GM18873 (cell line): ENCODE results near the gene ETS2.

Source experiments
- ATAC-seq: cut with Tn5 transposase; IDR thresholded peaks from one replicate; pipeline ENCODE4 v1.9.1; 2021; ENCODE audit warnings: mild to moderate bottlenecking, moderate library complexity, moderate number of reproducible peaks; ENCODE audit not compliant: unreplicated experiment, low FRiP score

The ETS2 gene

DNA sequence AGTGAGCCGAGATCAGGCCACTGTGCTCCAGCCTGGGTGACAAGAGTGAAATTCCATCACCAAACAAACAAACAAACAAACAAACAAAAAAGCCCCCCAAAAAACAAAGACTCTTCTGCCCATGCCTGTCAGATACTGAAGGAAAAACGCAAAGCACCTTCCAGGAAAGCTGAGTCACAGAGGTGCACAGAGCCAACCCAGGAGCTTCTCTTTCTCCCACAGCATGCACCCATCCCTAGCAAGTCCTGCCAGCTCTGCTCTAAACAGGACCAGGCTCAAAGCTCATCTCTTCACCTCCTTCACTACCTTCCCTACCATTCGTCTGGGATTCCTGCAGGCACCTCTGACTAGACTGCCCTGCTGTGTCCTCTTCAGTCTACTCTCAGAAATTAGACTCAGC is 46.5 kb downstream of the ETS2 start:
- ATAC-seq: no peak

DNA sequence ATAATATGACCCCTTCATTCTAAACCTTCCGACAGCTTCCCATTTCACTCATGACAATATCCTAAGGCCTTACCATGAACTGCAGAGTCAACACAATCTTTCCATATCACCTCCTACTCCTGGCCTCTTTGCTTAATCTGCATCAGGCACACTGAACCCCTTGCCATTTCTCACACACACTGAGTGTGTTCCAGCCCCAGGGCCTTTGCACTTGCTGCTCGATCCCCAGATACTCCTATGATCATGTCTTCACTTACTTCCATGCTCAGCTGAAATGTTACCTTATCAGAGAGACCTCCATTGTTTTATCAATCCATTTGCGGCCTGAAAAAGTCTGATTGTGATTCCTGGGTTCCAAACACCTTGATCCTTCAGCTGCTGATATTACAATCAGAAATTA is 47.0 kb downstream of the ETS2 start:
- no peak for ATAC-seq

DNA sequence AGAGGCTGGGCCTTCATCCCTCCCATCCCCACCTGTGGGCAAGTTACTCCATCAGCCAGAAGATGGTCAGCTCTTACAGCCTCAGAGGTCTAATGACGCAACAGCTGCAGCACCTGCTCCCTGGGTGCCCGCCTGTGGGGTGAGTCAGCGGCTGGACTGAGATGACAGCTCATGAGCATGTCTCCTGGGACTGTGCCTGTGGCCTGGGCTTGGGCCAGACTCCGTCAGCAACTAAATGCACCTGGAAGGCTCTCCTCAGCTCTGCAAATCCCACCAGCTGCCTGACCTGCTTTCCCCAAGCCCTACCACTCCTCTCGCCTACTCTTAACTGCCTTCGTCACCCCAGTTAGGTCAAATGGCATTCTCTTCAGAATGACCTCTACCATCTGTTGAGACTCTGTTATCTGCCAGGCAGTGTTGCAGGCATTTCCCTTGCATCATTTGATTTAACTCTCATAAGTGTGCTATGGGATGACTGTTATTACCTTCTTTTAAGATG is 47.7 kb downstream of the ETS2 start:
- ATAC-seq: no peak

DNA sequence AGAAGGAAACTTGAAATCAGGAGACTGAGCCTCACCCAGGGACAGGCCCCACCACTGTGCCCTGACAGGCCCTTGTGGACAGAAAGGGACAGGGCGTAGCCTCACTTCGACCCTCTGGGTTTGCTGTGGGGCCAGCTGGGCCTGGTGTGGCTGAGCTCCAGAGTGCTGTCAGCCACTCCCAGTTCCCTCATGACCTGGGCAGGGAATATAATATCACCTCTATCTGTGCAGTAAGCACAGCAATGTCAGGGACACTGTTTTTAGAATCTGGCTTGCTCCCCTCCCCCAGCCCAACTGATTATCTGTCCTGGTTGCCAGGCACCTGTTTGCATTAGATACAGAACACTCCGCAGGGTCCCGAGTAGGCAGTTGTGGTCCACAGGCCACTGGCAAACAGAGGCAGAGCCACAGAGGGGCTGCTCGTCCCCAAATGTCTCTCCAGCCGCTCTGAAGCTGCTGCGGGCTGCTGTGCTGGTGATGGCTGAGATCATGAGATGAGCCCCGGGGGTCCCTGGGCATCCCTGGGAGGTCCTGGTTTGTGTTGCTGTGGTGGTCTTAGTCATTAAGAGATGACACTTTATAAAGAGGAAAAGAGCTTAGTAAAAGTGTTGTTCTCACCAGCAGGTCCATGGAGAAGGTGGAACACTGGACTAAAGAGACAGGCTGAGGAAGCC is 51.6 kb downstream of the ETS2 start:
- ATAC-seq: no peak

DNA sequence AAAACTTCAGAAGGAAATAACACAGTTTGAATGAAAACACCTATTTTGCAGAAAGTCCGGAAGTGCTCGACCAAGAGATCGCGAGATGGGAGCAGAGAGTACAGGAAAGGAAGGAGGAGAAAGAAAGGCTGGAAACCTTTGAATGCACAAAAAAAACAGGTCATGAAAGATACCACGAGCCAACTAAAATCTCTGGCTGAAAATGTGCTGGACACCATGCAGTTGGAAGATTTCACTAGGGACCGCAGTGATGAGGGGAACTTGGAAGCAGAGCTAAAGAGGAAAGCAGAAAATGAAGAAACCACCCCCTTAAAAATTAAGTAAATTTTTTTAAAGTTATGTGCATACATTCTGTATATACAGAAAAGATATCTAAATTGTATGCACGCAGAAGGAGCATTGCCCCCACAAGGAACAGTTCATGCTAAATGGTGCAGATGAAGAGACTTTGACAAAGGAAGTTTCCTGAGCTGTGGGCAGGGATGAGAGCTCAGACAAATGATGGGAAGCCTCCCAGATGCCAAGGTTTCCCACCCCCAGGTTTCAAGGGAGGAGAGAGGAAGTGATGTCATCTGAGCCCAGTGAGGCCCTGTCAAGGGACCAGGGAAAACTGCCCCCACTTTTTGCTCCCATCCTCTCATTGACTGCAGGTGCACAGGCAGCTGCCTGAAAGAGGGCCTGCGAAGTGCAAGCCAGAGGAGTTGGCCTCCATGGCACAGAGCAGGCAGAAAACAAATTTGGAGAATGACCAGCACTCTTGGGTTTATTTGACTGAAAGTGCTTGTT is 52.5 kb downstream of the ETS2 start:
- ATAC-seq: no peak

DNA sequence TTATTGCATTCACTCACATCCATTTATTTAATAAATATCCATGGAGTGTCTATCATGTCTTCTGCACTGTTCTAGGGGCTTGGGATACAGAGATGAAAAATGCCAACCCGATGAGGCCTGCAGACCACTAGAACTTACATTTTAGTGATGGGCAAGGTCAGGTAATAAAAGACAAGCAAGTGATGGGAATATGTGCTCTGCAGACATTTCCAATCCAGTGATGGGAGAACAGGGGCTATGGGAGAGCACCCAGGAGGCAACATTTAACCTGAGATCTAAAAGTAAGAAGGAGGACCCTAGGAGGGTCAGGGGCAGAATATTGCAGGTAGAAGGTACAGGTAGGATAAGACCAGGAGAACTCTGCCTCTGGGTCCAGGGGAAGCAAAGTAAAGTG is 53.1 kb downstream of the ETS2 start:
- ATAC-seq: no peak

DNA sequence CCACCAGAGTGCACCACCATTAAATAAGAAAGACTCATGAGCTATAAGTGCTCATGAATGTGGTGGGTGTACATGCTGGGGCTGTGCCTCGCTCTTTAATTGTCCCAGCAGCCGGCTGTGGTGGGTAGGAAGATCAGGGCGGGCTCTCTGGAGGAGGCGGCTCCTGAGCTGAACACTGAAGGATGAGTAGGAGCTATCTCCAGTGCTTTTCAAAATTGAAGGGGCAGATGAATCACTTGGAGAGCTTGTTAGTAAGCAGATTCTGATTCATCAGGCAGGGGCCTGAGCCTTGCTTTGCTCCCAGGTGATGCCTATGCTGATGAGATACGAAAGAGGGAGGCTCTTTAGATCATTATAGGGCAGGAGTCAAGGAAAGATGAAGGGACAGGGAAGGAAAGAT is 54.1 kb downstream of the ETS2 start:
- ATAC-seq: no peak

DNA sequence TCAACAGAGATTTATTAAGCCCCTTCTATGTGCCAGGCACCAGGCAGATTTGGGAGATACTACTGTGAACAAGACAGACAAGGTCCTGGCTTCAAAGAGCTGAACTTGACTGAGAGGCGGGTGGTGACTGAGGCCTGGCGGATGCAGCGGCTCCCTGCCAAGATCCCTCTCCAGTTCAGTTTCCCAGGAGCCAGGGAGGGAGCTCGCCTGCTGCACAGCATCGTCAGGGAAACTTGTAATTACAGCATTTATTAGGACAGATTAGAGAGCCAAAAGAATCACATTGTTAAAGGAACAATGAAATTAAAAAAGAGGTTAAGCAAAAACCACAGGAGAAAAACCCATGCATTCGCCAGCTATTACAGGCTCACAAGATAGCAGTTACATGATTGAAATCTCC is 55.3 kb downstream of the ETS2 start:
- no peak for ATAC-seq

DNA sequence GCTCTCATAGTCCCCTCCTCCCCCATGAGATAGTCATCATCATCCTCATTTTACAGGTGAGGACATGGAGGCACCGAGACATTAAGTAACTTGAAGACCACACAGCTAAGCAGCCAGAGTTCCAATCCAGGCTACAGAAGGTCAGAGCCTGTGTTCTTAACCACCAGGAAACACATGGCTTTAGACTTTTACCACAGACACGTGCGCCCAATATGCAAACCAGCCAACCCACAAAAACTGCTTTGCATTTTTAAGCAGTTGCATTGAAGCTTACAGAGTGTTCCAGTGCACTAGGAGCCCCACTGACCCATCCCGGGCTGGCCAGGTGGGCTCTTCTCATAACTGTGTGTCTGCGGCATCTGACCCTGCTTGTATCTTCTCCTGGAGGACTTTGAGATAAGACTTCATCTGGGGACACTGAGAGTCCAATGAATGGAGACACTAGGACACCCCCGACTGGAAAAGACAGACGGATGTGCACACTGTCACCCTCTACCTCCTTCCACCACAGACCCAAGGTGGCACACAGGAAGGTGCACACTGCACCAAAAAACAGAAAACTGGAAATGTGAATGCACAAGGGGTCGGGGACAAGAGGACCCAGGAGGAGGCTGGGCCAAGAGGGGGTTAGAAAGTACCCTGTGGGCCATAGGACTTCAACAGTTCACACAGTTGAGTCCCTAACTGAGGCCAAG is 56.4 kb downstream of the ETS2 start:
- peak; percentile 74 for ATAC-seq

DNA sequence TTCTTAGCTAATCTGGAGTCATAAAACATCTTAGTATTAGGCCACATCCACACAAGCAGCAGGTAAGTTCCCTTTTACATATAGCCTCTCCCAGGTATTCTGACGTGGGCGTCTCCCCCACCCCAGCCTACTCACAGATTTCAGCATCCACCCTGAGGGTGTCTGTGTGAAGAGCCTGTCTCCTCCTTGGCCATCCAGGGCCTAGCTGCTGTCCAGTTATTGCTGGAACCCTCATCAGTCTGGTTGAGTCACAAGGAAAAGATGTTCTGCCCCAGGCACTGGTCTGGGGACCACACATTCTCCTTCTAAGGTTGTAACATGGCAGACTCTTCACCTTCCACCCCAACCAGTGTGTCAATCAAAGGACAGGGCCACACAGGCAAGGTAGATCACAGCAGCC is 57.6 kb downstream of the ETS2 start:
- ATAC-seq: no peak

DNA sequence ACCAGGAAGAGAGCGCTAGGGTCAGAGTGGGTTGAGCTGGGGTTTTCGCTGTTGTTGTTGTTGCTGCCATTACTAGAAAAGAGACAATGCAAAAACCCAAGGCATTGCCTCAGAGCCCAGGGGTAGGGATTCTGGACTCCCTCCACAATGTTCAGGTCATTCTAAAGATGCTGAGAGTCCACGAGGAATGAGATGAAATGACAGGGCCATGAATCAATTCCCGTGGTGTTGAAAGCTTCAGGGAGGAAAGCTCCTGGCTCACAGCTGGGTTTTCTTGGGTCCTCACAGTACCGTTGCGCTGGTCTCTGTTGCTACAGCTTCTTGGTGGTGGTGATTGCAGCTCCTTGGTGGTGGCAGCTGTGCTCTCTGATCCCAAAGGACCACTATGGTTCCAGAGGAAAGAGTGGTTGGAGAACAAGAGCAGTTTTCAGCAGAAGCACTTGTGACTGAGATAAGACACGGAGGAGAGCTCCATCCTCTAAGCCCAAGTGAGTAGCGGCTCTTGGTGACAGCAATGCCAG is 58.2 kb downstream of the ETS2 start:
- no peak for ATAC-seq

DNA sequence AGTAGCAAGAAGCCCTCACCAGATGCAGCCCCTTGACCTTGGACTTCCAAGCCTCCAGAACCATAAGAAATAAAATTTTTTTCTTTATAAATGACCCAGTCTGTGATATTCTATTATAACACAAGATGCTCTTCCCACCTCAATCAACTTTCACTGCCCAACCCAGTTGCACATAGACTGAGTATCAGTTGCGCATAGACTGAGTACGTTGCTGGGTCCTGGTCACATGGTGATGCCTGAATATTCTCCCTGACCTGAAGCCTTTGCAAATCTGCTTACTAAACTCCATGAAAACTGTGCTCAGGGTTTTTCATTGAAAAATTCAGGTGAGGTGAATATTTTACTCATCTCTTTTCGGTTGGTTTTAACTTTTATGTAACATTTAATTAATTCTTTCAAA is 59.2 kb downstream of the ETS2 start:
- ATAC-seq: no peak

DNA sequence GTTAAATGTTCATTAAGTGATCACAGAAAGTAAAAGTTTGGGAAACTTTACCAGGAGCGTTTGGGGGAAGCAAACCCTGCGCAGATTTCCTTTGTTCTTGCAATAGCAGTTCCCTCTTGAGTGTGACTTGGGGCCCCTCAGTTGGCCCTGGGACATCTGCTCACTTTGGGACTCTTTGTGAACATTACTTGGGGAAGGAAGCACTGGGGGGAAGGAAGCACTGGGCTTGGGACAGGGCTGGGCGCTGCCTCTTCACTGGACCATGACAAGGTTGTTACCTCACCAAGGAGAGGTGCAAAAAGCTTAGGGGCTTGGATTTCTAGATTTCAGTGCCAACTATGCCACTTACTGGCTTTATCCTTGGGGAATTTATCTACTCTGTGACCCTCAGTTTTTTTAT is 63.5 kb downstream of the ETS2 start:
- ATAC-seq: no peak

DNA sequence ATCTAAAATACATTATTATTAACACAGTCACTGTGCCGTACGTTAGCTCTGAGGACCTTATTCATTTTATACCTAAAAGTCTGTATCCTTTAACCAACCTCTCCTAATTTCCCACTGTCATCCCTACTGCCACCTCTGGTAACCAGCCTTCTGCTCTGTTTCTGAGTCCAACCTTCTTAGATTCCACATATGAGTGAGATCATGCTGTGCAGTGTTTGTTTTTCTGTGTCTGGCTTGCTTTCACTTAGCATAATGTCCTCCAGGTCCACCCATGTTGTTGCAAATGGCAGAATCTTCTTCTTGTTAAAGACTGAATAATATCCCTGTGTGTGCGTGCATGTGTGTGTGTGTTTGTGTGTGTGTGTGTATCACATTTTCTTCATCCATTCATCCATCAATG is 64.2 kb downstream of the ETS2 start:
- no peak for ATAC-seq
